Mucosa of descending colon (tissue), 3 donors: ENCODE results near the gene SYNJ1. TPM values are rescaled to one million over a fixed set of nuclear protein-coding genes. Genes with fewer than 3 reads are reported as not detected.
"Not testable (repeated sequence)": the region's sequence is repeated elsewhere in the genome, so short reads cannot be mapped to it uniquely, and the experiment has no call there.

Source experiments
- ATAC-seq: fragments of 200-7000 bp; cut with Tn5 transposase; one replicate; pipeline ENCODE4 v1.9.1; 2020; ENCODE audit warnings: mild to moderate bottlenecking, moderate library complexity
- DNase-seq, 3 donors: peaks; one replicate each; pipeline ENCODE4 v3.0.0-alpha.2; 2020
- H3K36me3 ChIP-seq: fragments of 200-600 bp; one replicate; pipeline ENCODE4 v1.8.0; 2021; ENCODE audit warnings: low read depth, mild to moderate bottlenecking
- H3K4me1 ChIP-seq: fragments of 200-600 bp; one replicate; pipeline ENCODE4 v1.8.0; 2021; ENCODE audit warnings: low read depth, mild to moderate bottlenecking
- H3K4me3 ChIP-seq: fragments of 200-600 bp; one replicate; pipeline ENCODE4 v1.8.0; 2021; ENCODE audit warnings: mild to moderate bottlenecking
- H3K9me3 ChIP-seq: fragments of 200-600 bp; one replicate; pipeline ENCODE4 v1.8.0; 2021; ENCODE audit warnings: mild to moderate bottlenecking
- intact Hi-C, 2 donors: fragments of 100-400 bp; cut with DNase I in 1 of 2; cut with micrococcal nuclease in 1 of 2; formaldehyde crosslinking; loops; one replicate each; pipeline versions ENCODE4 v1.11.0 to v1.11.1; 2022; cut with DNase I, micrococcal nuclease
- total RNA-seq, 3 donors: library from RNA; stranded (reverse); fragmentation: NEBNext Ultra II Directional in 2 of 3; extraction: Animal tissue kit (Norgen Biotek cat#: 25700) in 2 of 3; gene quantifications; one replicate each; pipeline versions ENCODE4 v1.2.1 to v1.2.4, GENCODE V29; 2021 to 2023
- TF ChIP-seq, protein P1 (sequence below): fragments of 200-600 bp; IDR thresholded peaks from one replicate; pipeline ENCODE4 v1.8.0; 2022; ENCODE audit warnings: antibody characterized with exemption, mild to moderate bottlenecking
- donor health status: DM: no; HTN: no; CAD: no; lungs with moderate emphysema.
- donor health status: DM: no; HTN: no; CAD: no.
- donor health status: DM: no; HTN: yes; CAD: no.

The SYNJ1 gene
- total RNA-seq, 3 donors from 2014 or later: 13.2 to 21.1 (median 16.8) TPM

DNA sequence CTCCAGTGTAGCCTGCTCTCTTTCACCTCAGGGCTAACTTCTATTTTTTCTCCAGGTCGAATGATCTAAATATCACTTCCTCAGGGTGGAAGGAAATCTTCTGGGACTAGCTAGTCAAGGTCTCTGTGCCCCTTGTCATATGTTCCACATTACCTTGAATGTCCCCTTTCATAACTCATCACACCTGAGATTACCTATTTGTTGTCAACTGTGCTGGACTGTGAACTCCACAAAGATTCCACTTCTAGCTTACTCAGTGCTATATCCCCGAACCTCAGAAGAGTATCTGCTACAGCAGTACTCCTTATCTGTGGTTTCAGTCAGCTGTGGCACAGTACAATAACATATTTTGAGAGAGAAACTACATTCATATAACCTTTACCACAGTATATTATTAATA is 14.6 kb upstream of the SYNJ1 start:
- Histone ChIP-seq H3K36me3 (no peaks in the 10 kb centered on the region), H3K9me3 (no peaks in the 10 kb centered on the region), H3K4me1 (no peaks in the 10 kb centered on the region), H3K4me3 (no peak overlapping the region)
- intact Hi-C loops: no loop called here
- DNase-seq: no peak
- no peak for ATAC-seq
- TF ChIP-seq, protein P1, sequence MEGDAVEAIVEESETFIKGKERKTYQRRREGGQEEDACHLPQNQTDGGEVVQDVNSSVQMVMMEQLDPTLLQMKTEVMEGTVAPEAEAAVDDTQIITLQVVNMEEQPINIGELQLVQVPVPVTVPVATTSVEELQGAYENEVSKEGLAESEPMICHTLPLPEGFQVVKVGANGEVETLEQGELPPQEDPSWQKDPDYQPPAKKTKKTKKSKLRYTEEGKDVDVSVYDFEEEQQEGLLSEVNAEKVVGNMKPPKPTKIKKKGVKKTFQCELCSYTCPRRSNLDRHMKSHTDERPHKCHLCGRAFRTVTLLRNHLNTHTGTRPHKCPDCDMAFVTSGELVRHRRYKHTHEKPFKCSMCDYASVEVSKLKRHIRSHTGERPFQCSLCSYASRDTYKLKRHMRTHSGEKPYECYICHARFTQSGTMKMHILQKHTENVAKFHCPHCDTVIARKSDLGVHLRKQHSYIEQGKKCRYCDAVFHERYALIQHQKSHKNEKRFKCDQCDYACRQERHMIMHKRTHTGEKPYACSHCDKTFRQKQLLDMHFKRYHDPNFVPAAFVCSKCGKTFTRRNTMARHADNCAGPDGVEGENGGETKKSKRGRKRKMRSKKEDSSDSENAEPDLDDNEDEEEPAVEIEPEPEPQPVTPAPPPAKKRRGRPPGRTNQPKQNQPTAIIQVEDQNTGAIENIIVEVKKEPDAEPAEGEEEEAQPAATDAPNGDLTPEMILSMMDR: no peak

DNA sequence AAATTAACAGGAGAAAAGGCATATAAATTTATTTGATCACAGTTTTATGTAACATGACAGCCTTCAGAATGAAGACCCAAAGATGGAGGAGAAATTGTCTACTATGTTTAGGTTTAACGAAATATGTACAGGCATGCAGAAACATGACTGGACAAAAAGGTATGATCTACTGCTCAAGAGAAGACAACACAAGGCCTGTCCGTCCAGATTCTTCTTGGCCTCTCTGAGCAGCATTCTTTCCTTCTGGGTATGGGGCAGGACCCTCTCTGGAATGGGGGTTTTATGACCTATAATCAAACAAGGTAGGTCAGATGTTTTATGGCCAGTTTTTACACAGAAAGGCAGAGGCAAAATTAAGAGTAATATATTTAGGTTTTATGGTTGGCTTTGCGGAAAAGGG is 13.5 kb upstream of the SYNJ1 start:
- H3K9me3 ChIP-seq: no peaks in the 10 kb centered on the region
- TF ChIP-seq, protein P1: no peak
- ATAC-seq (no peak), DNase-seq (no peak)
- no peak overlapping the region for H3K4me3 ChIP-seq
- intact Hi-C loops: no loop called here
- no peaks in the 10 kb centered on the region for H3K36me3 ChIP-seq
- H3K4me1 ChIP-seq: no peaks in the 10 kb centered on the region

DNA sequence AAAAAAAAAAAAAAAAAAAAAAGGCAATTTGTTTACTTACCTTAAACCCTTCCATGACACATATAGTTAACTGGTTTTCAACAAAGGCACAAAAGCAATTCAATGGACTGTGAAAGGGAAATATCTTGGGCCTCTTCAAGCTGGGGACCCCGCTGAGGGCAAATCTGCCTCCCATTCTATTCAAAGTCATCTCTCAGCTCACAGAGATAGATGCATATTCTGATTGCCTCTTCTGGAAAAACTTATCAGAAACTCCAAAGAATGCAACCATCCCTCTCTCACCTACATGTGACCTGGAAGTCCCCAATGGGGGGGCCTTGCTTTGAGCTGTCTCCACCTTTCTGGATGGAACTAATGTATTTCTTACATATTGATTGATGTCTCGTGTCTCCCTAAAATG is 12.1 kb upstream of the SYNJ1 start:
- intact Hi-C loops: no loop called here
- DNase-seq (no peak), ATAC-seq (no peak)
- no peak overlapping the region for H3K4me3 ChIP-seq
- TF ChIP-seq, protein P1: no peak
- no peaks in the 10 kb centered on the region for H3K36me3 ChIP-seq
- H3K9me3 ChIP-seq: no peaks in the 10 kb centered on the region
- H3K4me1 ChIP-seq: no peaks in the 10 kb centered on the region

DNA sequence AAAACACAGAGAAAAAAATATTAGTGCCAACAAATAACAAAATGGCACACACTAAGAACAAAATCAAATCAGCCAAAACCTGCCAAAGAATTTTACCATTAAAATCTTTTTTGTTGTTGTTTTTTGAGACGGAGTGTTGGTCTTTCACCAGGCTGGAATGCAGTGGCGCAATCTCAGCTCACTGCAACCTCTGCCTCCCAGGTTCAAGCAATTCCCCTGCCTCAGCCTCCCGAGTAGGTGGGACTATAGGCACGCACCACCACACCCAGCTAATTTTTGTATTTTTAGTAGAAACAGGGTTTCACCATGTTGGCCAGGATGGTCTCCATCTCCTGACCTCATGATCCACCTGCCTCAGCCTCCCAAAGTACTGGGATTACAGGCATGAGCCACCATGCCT is 8.3 kb upstream of the SYNJ1 start:
- H3K36me3 ChIP-seq, H3K9me3 ChIP-seq, intact Hi-C loops, H3K4me1 ChIP-seq, ATAC-seq, DNase-seq, H3K4me3 ChIP-seq: not testable (repeated sequence)

DNA sequence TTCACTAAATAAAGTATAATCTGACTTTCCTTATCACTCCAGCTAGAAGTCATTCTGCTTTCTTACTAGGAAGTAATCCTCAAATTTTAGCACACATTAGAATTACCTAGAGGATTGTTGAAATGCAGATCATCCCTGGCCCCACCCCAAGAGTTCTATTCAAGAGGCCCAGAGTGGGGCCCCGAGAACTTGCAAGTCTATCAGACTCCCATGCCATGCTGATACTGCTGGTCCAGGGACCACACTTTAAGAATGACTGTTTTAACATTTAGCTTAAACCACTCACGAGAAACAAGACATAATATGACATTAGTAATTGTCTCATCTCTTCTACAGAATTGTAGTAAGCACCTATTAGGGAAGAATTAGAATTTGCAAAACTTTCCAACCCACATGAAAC is 7.7 kb upstream of the SYNJ1 start:
- TF ChIP-seq, protein P1: no peak
- H3K4me1 ChIP-seq: no peaks in the 10 kb centered on the region
- no peaks in the 10 kb centered on the region for H3K36me3 ChIP-seq
- intact Hi-C loops: no loop called here
- no peak for DNase-seq
- no peak overlapping the region for H3K4me3 ChIP-seq
- ATAC-seq: no peak
- no peaks in the 10 kb centered on the region for H3K9me3 ChIP-seq

DNA sequence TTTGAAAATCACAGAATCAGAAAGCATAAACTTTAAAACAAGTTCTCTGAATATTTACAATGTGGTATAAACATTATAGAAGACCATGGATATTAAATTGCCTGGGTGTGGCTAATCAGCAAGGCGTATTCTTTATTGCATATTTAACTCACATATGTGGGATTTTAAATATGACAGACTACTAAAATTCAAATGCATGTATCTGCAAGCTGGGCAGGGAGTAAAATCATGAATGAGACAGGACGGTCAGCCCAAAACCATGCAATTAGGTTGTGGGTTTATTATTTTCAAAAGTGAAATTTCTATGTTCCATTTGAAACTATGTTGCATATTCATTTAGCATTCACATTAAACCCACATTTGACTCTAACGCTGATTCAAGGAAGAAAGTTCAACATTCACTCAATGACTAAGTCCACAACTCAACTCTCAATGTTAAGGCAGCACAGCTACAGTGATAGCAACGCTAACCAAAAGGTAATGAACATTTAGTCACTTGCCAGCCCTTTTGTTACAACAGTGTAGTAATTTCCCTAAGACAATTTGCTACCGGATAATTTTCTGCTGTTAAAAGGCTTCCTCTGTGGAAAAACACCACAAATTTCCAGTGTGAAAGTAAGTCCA is 6.3 kb upstream of the SYNJ1 start:
- intact Hi-C loops: no loop called here
- no peaks in the 10 kb centered on the region for H3K36me3 ChIP-seq
- no peak for ATAC-seq

More for the DNA sequence above, 6.3 kb upstream of the SYNJ1 start:
- TF ChIP-seq, protein P1: no peak
- no peaks in the 10 kb centered on the region for H3K4me1 ChIP-seq
- H3K4me3 ChIP-seq: no peak overlapping the region
- DNase-seq: no peak
- H3K9me3 ChIP-seq: no peaks in the 10 kb centered on the region
